GM18907 (cell line): ENCODE results near the gene FAM221B.

ENCODE experiments used
- ATAC-seq: cut with Tn5 transposase; IDR thresholded peaks from one replicate; pipeline ENCODE4 v1.9.1; 2021; ENCODE audit warnings: mild to moderate bottlenecking, moderate library complexity; ENCODE audit not compliant: unreplicated experiment

Gene FAM221B

GRCh38 chr9:35828716-35829083 is at the start of gene FAM221B:
FAM221B (minus strand) TSS chr9:35828732; CDS start chr9:35826161, 2,571 bp downstream.
- ATAC-seq: peak; percentile 3

GRCh38 chr9:35872505-35872904 is 44.0 kb upstream of the FAM221B start:
- ATAC-seq: no peak

GRCh38 chr9:35871545-35871944 is 43.0 kb upstream of the FAM221B start:
- no peak for ATAC-seq

GRCh38 chr9:35870351-35870923 is 41.9 kb upstream of the FAM221B start, which contains the start of gene OR13J1:
OR13J1 (minus strand) TSS chr9:35870401; CDS start chr9:35870401, 0 bp downstream.
- ATAC-seq: no peak

- no peak for ATAC-seq
Measured at GRCh38 chr9:35869621-35870216, 41.2 kb upstream of the FAM221B start.

GRCh38 chr9:35868933-35869332 is 40.4 kb upstream of the FAM221B start:
- ATAC-seq: no peak

- ATAC-seq: no peak
Measured at GRCh38 chr9:35867538-35867937, 39.0 kb upstream of the FAM221B start.

- no peak for ATAC-seq
Measured at GRCh38 chr9:35864695-35865255, 36.2 kb upstream of the FAM221B start.

GRCh38 chr9:35863583-35863982 is 35.1 kb upstream of the FAM221B start:
- ATAC-seq: no peak

- no peak for ATAC-seq
Measured at GRCh38 chr9:35862328-35862727, 33.8 kb upstream of the FAM221B start.

- ATAC-seq: no peak
Measured at GRCh38 chr9:35861161-35861897, 32.8 kb upstream of the FAM221B start.

GRCh38 chr9:35859990-35860339 is 31.4 kb upstream of the FAM221B start:
- no peak for ATAC-seq

- no peak for ATAC-seq
Measured at GRCh38 chr9:35859310-35859989, 30.9 kb upstream of the FAM221B start.

- ATAC-seq: no peak
Measured at GRCh38 chr9:35858458-35858857, 29.9 kb upstream of the FAM221B start.

GRCh38 chr9:35856882-35857281 is 28.4 kb upstream of the FAM221B start:
- no peak for ATAC-seq

- ATAC-seq: no peak
Measured at GRCh38 chr9:35856206-35856605, 27.7 kb upstream of the FAM221B start.

GRCh38 chr9:35854091-35854762 is 25.7 kb upstream of the FAM221B start:
- ATAC-seq: no peak

GRCh38 chr9:35852876-35853865 is 24.6 kb upstream of the FAM221B start:
- ATAC-seq: no peak

- ATAC-seq: no peak
Measured at GRCh38 chr9:35852267-35852815, 23.8 kb upstream of the FAM221B start.
